Heart right ventricle (tissue), 16 donors: ENCODE measurements around the gene RNF157. TPM values are rescaled to one million over a fixed set of nuclear protein-coding genes. Genes with fewer than 3 reads are reported as not detected.

ENCODE experiments used
- ATAC-seq, 8 donors: fragments of 200-7000 bp; cut with Tn5 transposase; one replicate each; pipeline ENCODE4 v1.9.1; 2020; ENCODE audit warnings: mild to moderate bottlenecking in 8 of 8, moderate library complexity in 8 of 8, moderate number of reproducible peaks in 1 of 8
- DNase-seq, 2 donors: peaks; one replicate each; pipeline ENCODE4 v3.0.0-alpha.2; 2020
- H3K27ac ChIP-seq, 10 donors: fragments of 200-600 bp; sonication (generic) in 2 of 10; one replicate each; pipeline versions ENCODE4 v1.5.0 to v1.8.0; 2020 to 2022; ENCODE audit warnings: mild to moderate bottlenecking in 3 of 10
- H3K27me3 ChIP-seq, 7 donors: fragments of 200-600 bp; one replicate each; pipeline ENCODE4 v1.8.0; 2021 to 2022; ENCODE audit warnings: mild to moderate bottlenecking in 2 of 7
- H3K36me3 ChIP-seq, 9 donors: fragments of 200-600 bp; sonication (generic) in 1 of 9; one replicate each; pipeline versions ENCODE4 v1.5.0 to v1.8.0; 2020 to 2022; ENCODE audit warnings: mild to moderate bottlenecking in 2 of 9
- H3K4me1 ChIP-seq, 9 donors: fragments of 200-600 bp; sonication (generic) in 1 of 9; one replicate each; pipeline versions ENCODE4 v1.5.0 to v1.8.0; 2020 to 2022; ENCODE audit warnings: mild to moderate bottlenecking in 4 of 9
- H3K4me3 ChIP-seq, 10 donors: fragments of 200-600 bp; sonication (generic) in 2 of 10; one replicate each; pipeline versions ENCODE4 v1.5.0 to v1.8.0; 2020 to 2022; ENCODE audit warnings: mild to moderate bottlenecking in 7 of 10, moderate library complexity in 2 of 10
- H3K9me3 ChIP-seq, 11 donors: fragments of 200-600 bp in 10 of 11; sonication (generic) in 2 of 11; one replicate each; pipeline versions ENCODE4 v1.5.0 to v1.8.0; 2013 to 2022; ENCODE audit warnings: mild to moderate bottlenecking in 2 of 11, control low read depth in 1 of 11, moderate library complexity in 1 of 11
- CTCF ChIP-seq, 9 donors: fragments of 200-600 bp; sonication (generic) in 2 of 9; IDR thresholded peaks; one replicate each; pipeline versions ENCODE4 v1.5.0 to v1.8.0; 2021 to 2022; ENCODE audit warnings: antibody characterized with exemption in 9 of 9, mild to moderate bottlenecking in 5 of 9, moderate library complexity in 1 of 9
- WGBS, 2 donors: extraction: QIAGEN DNeasy Blood & Tissue Kit; methylation state at CpG; one replicate each; pipeline ENCODE4 v1.1.7; 2013; ENCODE audit warnings: inconsistent platforms in 1 of 2; 5-methylcytosine and 5-hydroxymethylcytosine counted together
- intact Hi-C, 10 donors: fragments of 100-400 bp; cut with DNase I; formaldehyde crosslinking; loops; one replicate each; pipeline versions ENCODE4 v1.11.1 to v1.14.2; 2022
- polyA plus RNA-seq, 2 donors: library from polyadenylated mRNA; stranded (reverse); fragments of 200-250 nt; gene quantifications; one replicate each; pipeline ENCODE4 v1.2.3, GENCODE V29; 2013
- total RNA-seq, 10 donors: library from RNA; stranded (reverse); fragmentation: NEBNext Ultra II Directional in 3 of 10; extraction: Animal tissue kit (Norgen Biotek cat#: 25700) in 3 of 10; gene quantifications; one replicate each; pipeline versions ENCODE4 v1.2.1 to v1.2.4, GENCODE V29; 2021 to 2023
- donor health status: Arrhythmogenic right ventricular cardiomyopathy.
- donor health status: ischemic (EF 13 %, LVEDD 7.1; RV severe dilation, severe dysfunction).
- donor health status: healthy with polysubstance abuse.
- donor health status: DM: no; HTN: yes; CAD: no.
- donor health status: DM: no; HTN: no; CAD: no.
- donor health status: ischemic (EF 25% LVEDD 6.9; RV normal size, moderate dysfunction).
- donor health status: ischemic (EF 25% LVEDD 5.7; RV mildly dilated, moderate dysfunction).
- donor health status: healthy.
- donor health status: DM: yes; HTN: yes; CAD: no.
- donor health status: Ischemic cardiomyopathy.
- donor health status: ischemic (EF 35%, LVEDD 5.7; RV mildly dilated, moderate dysfunction).
- donor health status: nonischemic (EF 11% LVEDD 7.7; RV severe dilation, severe dysfunction).
- donor health status: DM: yes; HTN: yes; CAD: no.
- donor health status: PGD.
- donor health status: ischemic (EF 29% LVEDD 5.4; RV normal size, mild dysfunction).
- donor health status: nonischemic (EF 23%, LVEDD 6.1; RV moderate dilation, normal function).

RNF157 gene
- total and polyA plus RNA-seq, 12 donors: 1.3 to 18.8 (median 3.4) TPM

- Histone ChIP-seq H3K27me3 (no peaks in the 10 kb centered on the region), H3K4me3 (no peak overlapping the region), H3K9me3 (no peaks in the 10 kb centered on the region), H3K36me3 (no peaks in the 10 kb centered on the region), H3K4me1 (no peaks in the 10 kb centered on the region), H3K27ac (no peak overlapping the region)
- TF ChIP-seq CTCF (IDR thresholded peaks at IDR 0.05): no peak
- WGBS, 2 donors: 100% methylated on average over 1 of the region's 1 CpG
- no peak for DNase-seq
- intact Hi-C loops: loop anchor here in 3 of 10 donors (10.0 kb wide), 1 partner anchor 45 kb away; no protein-coding TSS in a partner anchor
- no peak for ATAC-seq
These were observed 70.2 kb downstream of the RNF157 start for GRCh38 chr17:76170114-76170513.

GRCh38 chr17:76166906-76167305 lies 73.4 kb downstream of the RNF157 start:
- Histone ChIP-seq H3K4me1 (no peaks in the 10 kb centered on the region), H3K9me3 (no peaks in the 10 kb centered on the region), H3K27ac (no peak overlapping the region), H3K4me3 (no peak overlapping the region), H3K27me3 (no peaks in the 10 kb centered on the region), H3K36me3 (no peaks in the 10 kb centered on the region)
- ATAC-seq: no peak
- WGBS, 2 donors: 78 to 83% methylated on average over 10 of the region's 10 CpGs
- TF ChIP-seq CTCF (IDR thresholded peaks at IDR 0.05): no peak
- DNase-seq: no peak
- intact Hi-C loops: no loop called here

- intact Hi-C loops: no loop called here
- no peak for DNase-seq
- WGBS, 2 donors: 88 to 93% methylated on average over 7 of the region's 7 CpGs
- no peak overlapping the region for H3K27ac ChIP-seq
- H3K27me3 ChIP-seq: no peaks in the 10 kb centered on the region
- no peak for ATAC-seq
- no peak overlapping the region for H3K4me3 ChIP-seq
- no peak for TF ChIP-seq CTCF (IDR thresholded peaks at IDR 0.05)
- no peaks in the 10 kb centered on the region for H3K4me1 ChIP-seq
- no peaks in the 10 kb centered on the region for H3K36me3 ChIP-seq
- no peaks in the 10 kb centered on the region for H3K9me3 ChIP-seq
These were observed 74.1 kb downstream of the RNF157 start for GRCh38 chr17:76166168-76166567.

- no peak overlapping the region for H3K27ac ChIP-seq
- H3K27me3 ChIP-seq: no peaks in the 10 kb centered on the region
- intact Hi-C loops: no loop called here
- no peak overlapping the region for H3K4me3 ChIP-seq
- peaks cover 0 to 1% (median 0%) of the 10 kb centered on the region in 9 donors for H3K36me3 ChIP-seq
- no peaks in the 10 kb centered on the region for H3K9me3 ChIP-seq
- TF ChIP-seq CTCF (IDR thresholded peaks at IDR 0.05): no peak
- ATAC-seq (no peak), DNase-seq (no peak)
- 79 to 80% methylated on average over 2 of the region's 2 CpGs for WGBS, 2 donors
- no peaks in the 10 kb centered on the region for H3K4me1 ChIP-seq
These were observed 76.0 kb downstream of the RNF157 start for GRCh38 chr17:76164331-76164730.
